Neural cell (in vitro differentiated cells): ENCODE measurements around the gene DENND1A. TPM values are rescaled to one million over a fixed set of nuclear protein-coding genes. Genes with fewer than 3 reads are reported as not detected.

Experiments used
- H2AFZ ChIP-seq: fragments of 200-600, 300-800 bp; sonication (generic), shearing (Covaris generic); 2 replicates; pipeline ENCODE4 v1.6.0; 2014; ENCODE audit warnings: low read depth, mild to moderate bottlenecking, antibody characterized with exemption, low read length, moderate library complexity
- H3F3A ChIP-seq: fragments of 200-600 bp; shearing (Covaris generic); 2 replicates; pipeline ENCODE4 v1.6.1; 2016; ENCODE audit warnings: mild to moderate bottlenecking, moderate library complexity, mixed read lengths, antibody characterized with exemption, low read length; ENCODE audit not compliant: insufficient read depth, poor library complexity, severe bottlenecking
- H3K27ac ChIP-seq: fragments of 200-600, 300-800 bp; sonication (generic), shearing (Covaris generic); 2 replicates; pipeline ENCODE4 v1.5.1; 2014; ENCODE audit warnings: mild to moderate bottlenecking, low read length, moderate library complexity
- H3K27me3 ChIP-seq: fragments of 300-800, 200-600 bp; sonication (generic), shearing (Covaris generic); 2 replicates; pipeline ENCODE4 v1.6.0; 2014; ENCODE audit warnings: mild to moderate bottlenecking, low read depth, low read length, moderate library complexity; ENCODE audit not compliant: insufficient read depth
- H3K36me3 ChIP-seq: fragments of 300-800, 200-600 bp; sonication (generic), shearing (Covaris generic); 2 replicates; pipeline ENCODE4 v1.5.1; 2014; ENCODE audit warnings: mild to moderate bottlenecking, antibody characterized with exemption, low read length, moderate library complexity; ENCODE audit not compliant: insufficient read depth
- H3K4me2 ChIP-seq: fragments of 300-800, 200-600 bp; sonication (generic), shearing (Covaris generic); 2 replicates; pipeline ENCODE4 v1.6.0; 2014; ENCODE audit warnings: mild to moderate bottlenecking, low read length
- H3K4me3 ChIP-seq: fragments of 300-800, 200-600 bp; sonication (generic), shearing (Covaris generic); 2 replicates; pipeline ENCODE4 v1.5.1; 2014; ENCODE audit warnings: mild to moderate bottlenecking, low read length, moderate library complexity
- H3K79me2 ChIP-seq: fragments of 200-600 bp; shearing (Covaris generic); replicated peaks from 2 replicates; pipeline ENCODE4 v1.6.0; 2014; ENCODE audit warnings: mild to moderate bottlenecking, low read length, moderate library complexity; ENCODE audit not compliant: insufficient read depth
- H3K9ac ChIP-seq: fragments of 300-800, 200-600 bp; sonication (generic), shearing (Covaris generic); 2 replicates; pipeline ENCODE4 v1.6.1; 2016; ENCODE audit warnings: mild to moderate bottlenecking, low read length, mixed read lengths
- H3K9me2 ChIP-seq: fragments of 200-600 bp; shearing (Covaris generic); 2 replicates; pipeline ENCODE4 v1.6.1; 2016; ENCODE audit warnings: mild to moderate bottlenecking, low read length, mixed read lengths; ENCODE audit not compliant: insufficient read depth
- H3K9me3 ChIP-seq: fragments of 200-600, 300-800 bp; sonication (generic), shearing (Covaris generic); 2 replicates; pipeline ENCODE4 v1.6.1; 2016; ENCODE audit warnings: mild to moderate bottlenecking, mixed run types, low read length, moderate library complexity, mixed read lengths
- H4K20me1 ChIP-seq: fragments of 200-600 bp; shearing (Covaris generic); 2 replicates; pipeline ENCODE4 v1.6.1; 2016; ENCODE audit warnings: mild to moderate bottlenecking, mixed run types; ENCODE audit not compliant: insufficient read depth
- RAD21 ChIP-seq: fragments of 450-650 bp; conservative IDR thresholded peaks from 2 replicates; pipeline ENCODE4 v1.6.1; 2014; ENCODE audit warnings: antibody characterized with exemption, mild to moderate bottlenecking, moderate library complexity
- polyA plus RNA-seq: library from polyadenylated mRNA; depleted of rRNA; stranded (reverse); fragments of >200 nt; gene quantifications from 2 replicates; pipeline ENCODE4 v1.2.3, GENCODE V29; 2014
- small RNA-seq, 3 experiments: library from RNA; depleted of rRNA; stranded (forward); fragments of <200 nt; gene quantifications; one replicate each; pipeline ENCODE3, GENCODE V24; 2012

Gene DENND1A
- polyA plus RNA-seq, 1 donor from 2014 or later = 2.3 TPM

DNA sequence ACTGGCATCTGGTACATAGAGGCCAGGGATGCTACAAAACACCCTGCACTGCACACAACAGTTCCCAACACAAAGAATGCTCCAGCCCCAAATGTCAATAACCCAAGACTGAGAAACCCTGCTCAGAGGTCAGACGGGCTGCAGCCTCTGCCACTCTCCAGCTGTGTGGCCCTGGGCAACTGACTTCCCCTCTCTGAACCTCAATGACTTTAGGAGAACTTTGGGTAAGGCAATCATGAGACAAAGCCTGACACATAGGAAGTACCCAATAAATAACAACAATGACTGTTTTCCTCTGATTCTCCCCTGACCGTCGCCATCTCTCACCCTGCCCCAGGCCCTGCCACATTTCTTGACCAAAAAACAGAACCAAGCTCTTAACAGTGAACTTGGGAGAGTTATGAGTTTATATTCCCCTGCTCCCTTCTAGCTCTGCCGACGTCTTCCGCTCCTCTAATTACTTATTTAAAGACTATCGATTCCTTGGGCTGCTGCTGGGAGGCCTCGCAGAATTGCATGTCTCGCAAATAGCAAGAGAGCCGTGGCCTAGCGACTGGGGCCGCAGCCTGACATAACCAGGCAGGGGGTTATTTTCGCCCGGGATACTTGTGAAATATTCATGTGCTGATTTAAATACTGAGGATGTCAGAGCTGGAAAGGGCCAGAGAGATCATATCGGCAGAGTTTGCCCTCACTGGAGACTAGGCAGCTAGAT is 598.4 kb downstream of the DENND1A start:
- Histone ChIP-seq H3K4me3 (no peak overlapping the region), H3K27ac (no peak overlapping the region), H3F3A (no peaks in the 10 kb centered on the region), H3K9me2 (no peaks in the 10 kb centered on the region), H4K20me1 (no peaks in the 10 kb centered on the region), H3K36me3 (no peaks in the 10 kb centered on the region), H2AFZ (no peak overlapping the region), H3K9me3 (no peaks in the 10 kb centered on the region), H3K4me2 (no peak overlapping the region), H3K79me2 (no peaks in the 10 kb centered on the region), H3K27me3 (no peaks in the 10 kb centered on the region), H3K9ac (no peak overlapping the region)
- no peak for TF ChIP-seq RAD21

Small RNAs within 50 kb of the gene (small RNA-seq; reads per million reads assigned to genes)
- gene MIR601 (0 reads per million in 3 experiments), gene MIR7150 (0 reads per million in 3 experiments)

Other genes with a start within 250 kb of the DENND1A start
- gene LHX2, start 81.6 kb upstream of the DENND1A start, polyA plus RNA-seq = 2.6 and 3.6 TPM in 2 replicates